IMR-90 (cell line): ENCODE data around the gene CLEC7A.

Experiments
- BHLHE40 ChIP-seq: fragments of 150-350 bp; IDR thresholded peaks from 2 replicates; pipeline ENCODE4 v1.6.1; 2016; ENCODE audit warnings: mild to moderate bottlenecking, low read depth, low read length
- CHD1 ChIP-seq: IDR thresholded peaks from 2 replicates; pipeline ENCODE4 v1.6.1; 2012; ENCODE audit warnings: low read depth, low read length, improper control_type of control experiment
- CTCF ChIP-seq: conservative IDR thresholded peaks from 2 replicates; pipeline ENCODE4 v1.5.1; 2012; ENCODE audit warnings: mild to moderate bottlenecking, low read depth, low read length, improper control_type of control experiment
- ELK1 ChIP-seq: fragments of 150-350 bp; IDR thresholded peaks from 2 replicates; pipeline ENCODE4 v1.6.1; 2016; ENCODE audit warnings: low read depth, mild to moderate bottlenecking, low read length, moderate library complexity, borderline replicate concordance
- NFE2L2 ChIP-seq: fragments of 150-350 bp; IDR thresholded peaks from 2 replicates; pipeline ENCODE4 v1.6.1; 2016; ENCODE audit warnings: low read depth, mild to moderate bottlenecking, low read length
- RCOR1 ChIP-seq: IDR thresholded peaks from 2 replicates; pipeline ENCODE4 v1.6.1; 2012; ENCODE audit warnings: mild to moderate bottlenecking, low read length, improper control_type of control experiment; ENCODE audit not compliant: insufficient replicate concordance
- SMC3 ChIP-seq: fragments of 150-350 bp; IDR thresholded peaks from 2 replicates; pipeline ENCODE4 v1.6.1; 2016; ENCODE audit warnings: low read depth, mild to moderate bottlenecking, antibody characterized with exemption, low read length, moderate library complexity
- USF2 ChIP-seq: fragments of 150-350 bp; IDR thresholded peaks from 2 replicates; pipeline ENCODE4 v1.6.1; 2017; ENCODE audit warnings: mild to moderate bottlenecking, antibody characterized with exemption, low read length, low read depth

- TF ChIP-seq CTCF (no peak), RCOR1 (no peak), ELK1 (no peak), NFE2L2 (no peak), SMC3 (no peak), USF2 (no peak), CHD1 (no peak), BHLHE40 (no peak)
These were observed 48.8 kb upstream of the CLEC7A start, which contains the start of gene TMEM52B for GRCh38 chr12:10178821-10179220.
